Left ventricle myocardium inferior (tissue), 1 donor: Measurements from ENCODE around the gene PPP6R2. TPM values are rescaled to one million over a fixed set of nuclear protein-coding genes. Genes with fewer than 3 reads are reported as not detected.
"Not testable (repeated sequence)": the region's sequence is repeated elsewhere in the genome, so short reads cannot be mapped to it uniquely, and the experiment has no call there.

ENCODE experiments used
- DNase-seq: peaks from one replicate; pipeline ENCODE4 v3.0.0-alpha.2; 2020
- H3K27ac ChIP-seq: fragments of 200-600 bp; replicated peaks from 2 replicates; pipeline ENCODE4 v1.8.0; 2021
- H3K27me3 ChIP-seq: fragments of 200-600 bp; 2 replicates; pipeline ENCODE4 v1.8.0; 2021; ENCODE audit warnings: low read depth
- H3K36me3 ChIP-seq: fragments of 200-600 bp; 2 replicates; pipeline ENCODE4 v1.8.0; 2021
- H3K4me1 ChIP-seq: fragments of 200-600 bp; 2 replicates; pipeline ENCODE4 v1.8.0; 2021
- H3K4me3 ChIP-seq: fragments of 200-600 bp; 2 replicates; pipeline ENCODE4 v1.8.0; 2021; ENCODE audit warnings: mild to moderate bottlenecking, moderate library complexity
- H3K9me3 ChIP-seq: fragments of 200-600 bp; replicated peaks from 2 replicates; pipeline ENCODE4 v1.8.0; 2021
- intact Hi-C: fragments of 100-400 bp; cut with micrococcal nuclease; formaldehyde crosslinking; loops from one replicate; pipeline ENCODE4 v1.11.0; 2022
- total RNA-seq: library from RNA; stranded (reverse); fragmentation: NEBNext Ultra II Directional; extraction: Animal tissue kit (Norgen Biotek cat#: 25700); gene quantifications from one replicate; pipeline ENCODE4 v1.2.1, GENCODE V29; 2021
- TF ChIP-seq, protein P1 (sequence below): fragments of 200-600 bp; IDR thresholded peaks from 2 replicates; pipeline ENCODE4 v1.8.0; 2021; ENCODE audit warnings: antibody characterized with exemption, mild to moderate bottlenecking, borderline replicate concordance
- donor health status: DM: no; HTN: yes; CAD: no; lungs with severe emphysema.

Gene PPP6R2
- total RNA-seq, 1 donor from 2014 or later, result 38.6 TPM

GRCh38 chr22:50432131-50432876 lies 89.2 kb downstream of the PPP6R2 start:
- Histone ChIP-seq H3K27ac (no peak overlapping the region), H3K36me3 (peaks cover 80% of the 10 kb centered on the region), H3K4me3 (no peak overlapping the region), H3K9me3 (no peaks in the 10 kb centered on the region), H3K4me1 (no peaks in the 10 kb centered on the region), H3K27me3 (no peaks in the 10 kb centered on the region)
- DNase-seq, result no peak
- intact Hi-C loops, result no loop called here
- TF ChIP-seq, protein P1, sequence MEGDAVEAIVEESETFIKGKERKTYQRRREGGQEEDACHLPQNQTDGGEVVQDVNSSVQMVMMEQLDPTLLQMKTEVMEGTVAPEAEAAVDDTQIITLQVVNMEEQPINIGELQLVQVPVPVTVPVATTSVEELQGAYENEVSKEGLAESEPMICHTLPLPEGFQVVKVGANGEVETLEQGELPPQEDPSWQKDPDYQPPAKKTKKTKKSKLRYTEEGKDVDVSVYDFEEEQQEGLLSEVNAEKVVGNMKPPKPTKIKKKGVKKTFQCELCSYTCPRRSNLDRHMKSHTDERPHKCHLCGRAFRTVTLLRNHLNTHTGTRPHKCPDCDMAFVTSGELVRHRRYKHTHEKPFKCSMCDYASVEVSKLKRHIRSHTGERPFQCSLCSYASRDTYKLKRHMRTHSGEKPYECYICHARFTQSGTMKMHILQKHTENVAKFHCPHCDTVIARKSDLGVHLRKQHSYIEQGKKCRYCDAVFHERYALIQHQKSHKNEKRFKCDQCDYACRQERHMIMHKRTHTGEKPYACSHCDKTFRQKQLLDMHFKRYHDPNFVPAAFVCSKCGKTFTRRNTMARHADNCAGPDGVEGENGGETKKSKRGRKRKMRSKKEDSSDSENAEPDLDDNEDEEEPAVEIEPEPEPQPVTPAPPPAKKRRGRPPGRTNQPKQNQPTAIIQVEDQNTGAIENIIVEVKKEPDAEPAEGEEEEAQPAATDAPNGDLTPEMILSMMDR, result no peak

DNA sequence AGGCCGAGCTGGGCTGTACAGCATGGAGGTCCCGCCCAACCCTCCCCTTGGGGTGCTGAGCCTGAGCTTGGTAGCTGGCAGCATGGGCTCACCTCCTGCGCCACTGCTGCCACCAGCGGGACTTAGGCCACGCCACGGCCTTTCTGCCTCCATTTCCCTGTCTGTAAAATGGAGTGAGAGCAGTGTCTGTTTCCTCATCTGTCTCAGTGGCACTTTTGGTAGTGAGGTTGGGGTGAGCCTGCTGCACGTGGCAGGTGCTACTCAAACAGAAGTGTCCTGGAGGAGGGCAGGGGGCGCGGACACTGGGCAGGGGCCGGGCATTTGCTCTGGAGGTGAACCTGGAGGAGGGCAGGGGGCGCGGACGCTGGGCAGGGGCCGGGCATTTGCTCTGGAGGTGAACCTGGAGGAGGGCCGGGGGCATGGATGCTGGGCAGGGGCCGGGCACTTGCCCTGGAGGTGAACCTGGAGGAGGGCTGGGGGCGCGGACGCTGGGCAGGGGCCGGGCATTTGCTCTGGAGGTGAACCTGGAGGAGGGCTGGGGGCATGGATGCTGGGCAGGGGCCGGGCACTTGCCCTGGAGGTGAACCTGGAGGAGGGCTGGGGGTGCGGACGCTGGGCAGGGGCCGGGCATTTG lies 89.9 kb downstream of the PPP6R2 start:
- intact Hi-C loops, H3K27me3 ChIP-seq, H3K27ac ChIP-seq, DNase-seq, H3K4me1 ChIP-seq, H3K4me3 ChIP-seq, H3K9me3 ChIP-seq: not testable (repeated sequence)
- peaks cover 80% of the 10 kb centered on the region for H3K36me3 ChIP-seq

DNA sequence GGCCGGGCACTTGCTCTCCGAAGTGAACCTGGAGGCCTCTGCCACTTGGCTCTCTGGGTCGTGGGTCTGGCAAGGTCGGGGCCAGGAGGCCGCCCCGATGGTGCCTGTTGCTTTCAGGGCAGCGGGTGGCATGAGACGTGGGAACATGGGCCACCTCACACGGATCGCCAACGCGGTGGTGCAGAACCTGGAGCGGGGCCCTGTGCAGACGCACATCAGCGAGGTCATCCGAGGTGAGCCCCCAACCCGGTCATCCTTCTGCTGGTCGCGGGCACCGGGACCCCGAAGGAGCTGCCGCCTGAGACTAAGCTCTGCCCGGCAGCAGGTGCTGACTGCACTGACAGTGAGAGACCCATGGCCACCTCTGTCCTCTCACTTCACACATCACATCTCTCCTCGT lies 91.7 kb downstream of the PPP6R2 start:
- intact Hi-C loops, result no loop called here
- Histone ChIP-seq H3K27ac (no peak overlapping the region), H3K27me3 (no peaks in the 10 kb centered on the region), H3K4me1 (no peaks in the 10 kb centered on the region), H3K9me3 (no peaks in the 10 kb centered on the region), H3K4me3 (no peak overlapping the region), H3K36me3 (peaks cover 82% of the 10 kb centered on the region)
- TF ChIP-seq, protein P1, result no peak
- DNase-seq, result no peak

DNA sequence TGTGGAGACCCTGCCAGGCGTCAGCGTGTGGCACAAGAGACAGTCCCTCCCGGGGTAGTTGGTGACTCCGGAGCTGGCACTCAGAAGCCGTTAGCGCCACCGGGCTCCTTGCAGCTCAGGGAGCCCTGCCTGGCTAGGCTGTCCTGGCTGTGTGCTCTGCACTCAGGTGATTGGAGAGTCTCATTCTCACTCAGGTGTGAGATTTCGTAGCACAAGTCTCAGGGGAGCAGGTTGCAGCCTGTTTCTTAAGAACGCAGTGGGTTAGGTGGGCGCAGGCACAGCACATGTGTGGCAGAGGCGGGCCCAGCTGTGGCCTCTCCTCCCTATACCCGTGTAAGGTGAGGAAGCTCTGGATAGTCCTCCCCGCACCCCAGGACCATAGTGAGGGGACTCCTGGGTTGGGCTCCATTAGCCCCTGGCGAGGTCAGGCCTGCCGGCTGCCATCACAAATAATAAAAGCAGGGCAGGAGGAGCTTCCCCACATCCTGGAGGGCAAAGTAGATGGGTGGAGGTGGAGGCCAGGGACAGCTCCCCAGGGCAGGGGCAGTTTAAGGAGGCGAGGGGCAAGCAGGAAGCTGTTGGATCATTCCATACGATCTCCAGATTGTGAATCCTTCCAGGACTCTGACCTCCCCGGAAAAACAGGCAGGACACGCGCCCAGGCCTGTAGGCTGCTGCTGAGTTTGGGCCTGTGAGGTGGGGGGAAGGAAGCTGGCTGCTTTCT lies 92.3 kb downstream of the PPP6R2 start:
- H3K27ac ChIP-seq, result no peak overlapping the region
- H3K27me3 ChIP-seq, result no peaks in the 10 kb centered on the region
- no peak overlapping the region for H3K4me3 ChIP-seq
- TF ChIP-seq, protein P1, result no peak
- intact Hi-C loops, result no loop called here
- peaks cover 82% of the 10 kb centered on the region for H3K36me3 ChIP-seq
- no peak for DNase-seq
- H3K9me3 ChIP-seq, result no peaks in the 10 kb centered on the region
- H3K4me1 ChIP-seq, result no peaks in the 10 kb centered on the region

DNA sequence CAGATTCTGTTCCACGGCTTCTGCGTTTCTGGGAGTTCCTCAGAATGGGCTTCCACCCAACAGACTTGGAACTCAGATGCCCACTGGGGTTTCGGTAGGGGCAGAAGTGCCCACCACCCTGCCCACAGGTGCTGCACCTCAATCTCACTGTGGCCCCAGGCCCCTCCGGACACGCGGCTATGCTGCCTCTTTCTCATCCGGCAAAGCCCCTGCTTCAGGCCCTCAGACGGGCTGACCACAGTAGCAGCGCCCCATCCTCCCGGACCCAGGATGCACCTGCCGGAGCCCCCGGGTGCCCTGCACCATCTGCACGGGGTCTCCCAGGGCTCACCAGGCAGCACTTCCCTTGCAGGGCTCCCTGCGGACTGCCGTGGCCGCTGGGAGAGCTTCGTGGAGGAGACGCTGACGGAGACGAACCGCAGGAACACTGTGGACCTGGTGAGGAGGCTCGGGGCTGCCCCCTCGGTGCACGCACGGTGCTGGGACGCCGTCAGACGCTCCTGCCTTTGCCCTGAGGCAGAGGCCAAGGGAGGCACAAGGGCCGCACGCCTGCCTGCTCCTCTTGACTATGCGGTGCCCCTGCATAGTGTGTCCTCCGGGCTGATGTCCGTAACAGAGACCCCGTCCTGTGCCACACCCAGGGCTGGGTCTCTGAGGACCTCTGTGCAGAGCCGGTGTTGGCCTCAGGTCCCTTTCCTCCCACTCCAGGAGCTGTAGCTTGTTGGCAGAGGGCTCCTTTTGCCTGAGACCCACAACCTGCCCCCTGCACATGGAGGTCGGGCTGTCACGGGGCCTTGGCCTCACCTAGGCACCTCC lies 93.1 kb downstream of the PPP6R2 start:
- no peaks in the 10 kb centered on the region for H3K27me3 ChIP-seq
- H3K36me3 ChIP-seq, result peaks cover 82% of the 10 kb centered on the region
- TF ChIP-seq, protein P1, result no peak
- H3K27ac ChIP-seq, result no peak overlapping the region
- no peaks in the 10 kb centered on the region for H3K4me1 ChIP-seq
- no peak overlapping the region for H3K4me3 ChIP-seq
- DNase-seq, result no peak
- intact Hi-C loops, result no loop called here
- H3K9me3 ChIP-seq, result no peaks in the 10 kb centered on the region
